Kidney (tissue), 14 donors: ENCODE results near the gene TGM3. TPM values are rescaled to one million over a fixed set of nuclear protein-coding genes. Genes with fewer than 3 reads are reported as not detected.
A peak's percentile ranks its signal among the peaks of the same experiment; 100 is the strongest.

Experiments
- DNase-seq, 5 donors: peaks; one replicate each; pipeline ENCODE4 v3.0.0-alpha.2; 2013 to 2020
- FAIRE-seq: peaks from 2 replicates; lab custom pipeline; 2012; peaks lifted over from hg19 to GRCh38; lab: Jason Lieb, UNC
- H3K27ac ChIP-seq, 2 donors: one replicate each; pipeline ENCODE4 v1.7.0; 2013; ENCODE audit warnings: low read depth in 2 of 2, low read length in 2 of 2, inconsistent platforms in 1 of 2
- H3K27me3 ChIP-seq: one replicate; pipeline ENCODE4 v1.7.1; 2013; ENCODE audit warnings: low read length, inconsistent platforms; ENCODE audit not compliant: control insufficient read depth, insufficient read depth
- H3K36me3 ChIP-seq, 3 donors: one replicate each; pipeline versions ENCODE4 v1.7.0 to v1.7.1; 2013; ENCODE audit warnings: low read length in 3 of 3, control low read depth in 1 of 3, inconsistent platforms in 1 of 3; ENCODE audit not compliant: insufficient read depth in 3 of 3, control insufficient read depth in 2 of 3
- H3K4me1 ChIP-seq, 3 donors: one replicate each; pipeline versions ENCODE4 v1.7.0 to v1.7.1; 2013; ENCODE audit warnings: low read length in 3 of 3, inconsistent platforms in 1 of 3, low read depth in 1 of 3; ENCODE audit not compliant: control insufficient read depth in 2 of 3, insufficient read depth in 2 of 3
- H3K4me3 ChIP-seq, 3 donors: one replicate each; pipeline versions ENCODE4 v1.7.0 to v1.8.1; 2013; ENCODE audit warnings: low read length in 3 of 3, control low read depth in 1 of 3, inconsistent platforms in 1 of 3
- H3K9ac ChIP-seq, 3 donors: one replicate each; pipeline versions ENCODE4 v1.7.0 to v1.7.1; 2013; ENCODE audit warnings: low read length in 3 of 3, control low read depth in 1 of 3, inconsistent platforms in 1 of 3
- H3K9me3 ChIP-seq, 3 donors: one replicate each; pipeline versions ENCODE4 v1.7.0 to v1.7.1; 2013; ENCODE audit warnings: low read length in 3 of 3, control low read depth in 1 of 3, inconsistent platforms in 1 of 3; ENCODE audit not compliant: control insufficient read depth in 2 of 3, insufficient read depth in 1 of 3
- intact Hi-C: fragments of 100-400 bp; cut with DNase I; formaldehyde crosslinking; loops from one replicate; pipeline ENCODE4 v1.11.1; 2022
- polyA plus RNA-seq: library from polyadenylated mRNA; stranded (reverse); fragments of 350-450 nt; fragmentation: Illumina TruSeq; extraction: RNeasy Lipid Tissue Mini Kit (QIAGEN cat#74804); gene quantifications from one replicate; pipeline ENCODE4 v1.2.3, GENCODE V29; 2014; ENCODE audit warnings: low read depth, low replicate concordance; ENCODE audit not compliant: insufficient read depth
- total RNA-seq: library from RNA; stranded (reverse); fragmentation: NEBNext Ultra II Directional; extraction: Animal tissue kit (Norgen Biotek cat#: 25700); gene quantifications from one replicate; pipeline ENCODE4 v1.2.1, GENCODE V29; 2021
- TF ChIP-seq, protein P1 (sequence below): IDR thresholded peaks from 3 replicates; pipeline ENCODE4 v1.5.1; 2012; ENCODE audit warnings: mild to moderate bottlenecking, moderate library complexity, borderline replicate concordance; ENCODE audit not compliant: insufficient read depth; ENCODE audit errors: extremely low read depth
- donor health status: control.
- donor health status: control.
- donor health status: control.
- donor health status: control.
- donor health status: control.
- donor health status: DM: yes; HTN: yes; CAD: no.
- donor health status: Normal renal cell carcinoma (clear cell type).

TGM3 gene
- total and polyA plus RNA-seq, 2 donors from 2014 or later = 0.13 TPM; not detected in 1

DNA sequence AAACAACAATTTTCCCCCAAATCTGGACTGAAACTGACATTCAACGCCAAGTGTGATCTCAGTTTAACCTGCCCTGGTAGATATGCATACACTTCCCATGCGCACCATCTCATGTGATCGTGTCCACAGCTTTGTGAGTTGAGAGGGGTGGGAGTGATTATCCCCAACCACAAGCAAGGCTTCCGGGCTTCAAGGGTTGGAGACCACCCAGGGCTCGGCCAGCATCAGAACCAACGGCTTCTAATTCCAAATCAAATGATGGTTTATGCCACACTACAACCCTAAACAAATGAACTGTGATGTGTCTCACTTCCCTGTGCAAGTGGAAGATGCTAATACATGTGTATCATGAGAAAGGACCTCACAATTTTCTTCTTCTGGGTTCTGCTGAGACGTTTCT, 515 bp upstream of the TGM3 start:
- Histone ChIP-seq H3K36me3 (no peaks in the 10 kb centered on the region), H3K9ac (no peak overlapping the region), H3K4me3 (no peak overlapping the region), H3K9me3 (no peaks in the 10 kb centered on the region), H3K27ac (no peak overlapping the region), H3K4me1 (peaks cover 0 to 3% (median 2%) of the 10 kb centered on the region in 3 donors), H3K27me3 (no peaks in the 10 kb centered on the region)
- DNase-seq (no peak), FAIRE-seq (no peak)
- intact Hi-C loops = no loop called here
- TF ChIP-seq, protein P1, sequence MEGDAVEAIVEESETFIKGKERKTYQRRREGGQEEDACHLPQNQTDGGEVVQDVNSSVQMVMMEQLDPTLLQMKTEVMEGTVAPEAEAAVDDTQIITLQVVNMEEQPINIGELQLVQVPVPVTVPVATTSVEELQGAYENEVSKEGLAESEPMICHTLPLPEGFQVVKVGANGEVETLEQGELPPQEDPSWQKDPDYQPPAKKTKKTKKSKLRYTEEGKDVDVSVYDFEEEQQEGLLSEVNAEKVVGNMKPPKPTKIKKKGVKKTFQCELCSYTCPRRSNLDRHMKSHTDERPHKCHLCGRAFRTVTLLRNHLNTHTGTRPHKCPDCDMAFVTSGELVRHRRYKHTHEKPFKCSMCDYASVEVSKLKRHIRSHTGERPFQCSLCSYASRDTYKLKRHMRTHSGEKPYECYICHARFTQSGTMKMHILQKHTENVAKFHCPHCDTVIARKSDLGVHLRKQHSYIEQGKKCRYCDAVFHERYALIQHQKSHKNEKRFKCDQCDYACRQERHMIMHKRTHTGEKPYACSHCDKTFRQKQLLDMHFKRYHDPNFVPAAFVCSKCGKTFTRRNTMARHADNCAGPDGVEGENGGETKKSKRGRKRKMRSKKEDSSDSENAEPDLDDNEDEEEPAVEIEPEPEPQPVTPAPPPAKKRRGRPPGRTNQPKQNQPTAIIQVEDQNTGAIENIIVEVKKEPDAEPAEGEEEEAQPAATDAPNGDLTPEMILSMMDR = no peak

DNA sequence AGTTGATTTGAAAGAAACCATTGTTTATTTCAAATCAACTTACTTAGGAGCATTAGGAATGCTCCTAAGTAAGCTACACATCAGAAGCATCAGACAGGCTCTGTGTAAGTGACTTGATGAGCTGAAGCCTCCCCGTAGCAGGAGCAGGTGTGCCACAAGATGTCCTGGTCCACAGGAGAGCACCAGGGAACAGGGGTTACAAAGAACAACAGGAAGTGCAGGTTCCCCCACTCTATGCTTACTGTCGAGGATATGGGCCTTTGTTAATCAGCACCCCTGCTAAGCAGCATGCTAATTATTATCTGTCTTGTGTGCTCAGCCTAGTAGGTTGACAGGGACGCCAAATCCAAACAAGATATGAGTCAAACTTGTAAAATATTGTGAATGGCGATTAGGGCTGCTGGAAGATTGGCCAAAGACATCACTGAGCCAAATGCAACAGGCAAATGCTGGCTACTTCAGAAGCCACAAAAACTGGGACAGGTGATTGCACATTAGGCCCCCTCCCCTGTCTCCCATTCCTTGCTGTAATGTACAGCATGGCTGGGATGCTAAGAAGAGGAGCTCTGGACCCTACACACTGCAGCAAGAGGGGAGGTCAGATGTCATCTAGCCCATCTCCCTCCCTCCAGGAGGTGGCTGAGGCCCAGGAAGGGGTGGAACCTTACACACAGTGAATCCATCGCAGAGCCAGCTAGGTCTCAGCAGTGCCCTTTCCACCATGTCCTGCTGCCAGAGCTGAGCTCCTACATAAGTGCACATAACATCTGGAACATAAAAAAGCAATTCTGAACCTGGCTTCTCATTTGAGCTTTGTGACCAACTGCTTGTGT, 939 bp downstream of the TGM3 start:
- no peak overlapping the region for H3K4me3 ChIP-seq
- no peaks in the 10 kb centered on the region for H3K9me3 ChIP-seq
- no peak overlapping the region for H3K27ac ChIP-seq
- no peaks in the 10 kb centered on the region for H3K36me3 ChIP-seq
- no peak for FAIRE-seq
- H3K9ac ChIP-seq = no peak overlapping the region
- peak in 1 of 5 donors; percentile 51 for DNase-seq
- H3K4me1 ChIP-seq = peaks cover 0 to 3% (median 2%) of the 10 kb centered on the region in 3 donors
- TF ChIP-seq, protein P1 = no peak
- intact Hi-C loops = no loop called here
- H3K27me3 ChIP-seq = no peaks in the 10 kb centered on the region

DNA sequence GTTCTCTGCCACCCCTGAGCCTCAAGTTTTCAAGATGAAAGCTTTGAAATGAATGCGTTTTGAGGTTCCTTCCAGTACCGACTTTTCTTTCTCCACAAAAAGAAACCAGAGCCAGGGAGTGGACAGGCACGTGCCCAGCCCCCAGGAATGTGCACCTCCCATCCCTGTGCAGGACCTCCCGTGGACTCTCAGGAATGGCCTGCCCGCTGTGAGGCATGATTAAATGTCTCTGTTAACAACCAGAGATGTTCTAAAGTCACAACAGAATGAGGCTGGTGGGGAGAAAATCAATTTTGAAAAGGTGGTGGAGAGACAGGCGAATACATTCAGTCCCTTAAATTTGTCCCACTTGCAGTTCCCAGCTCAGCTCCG, 1.5 kb downstream of the TGM3 start:
- no peaks in the 10 kb centered on the region for H3K27me3 ChIP-seq
- H3K27ac ChIP-seq = no peak overlapping the region
- H3K9me3 ChIP-seq = no peaks in the 10 kb centered on the region
- no peaks in the 10 kb centered on the region for H3K36me3 ChIP-seq
- no peak overlapping the region for H3K4me3 ChIP-seq
- no peak overlapping the region for H3K9ac ChIP-seq
- H3K4me1 ChIP-seq = peaks cover 0 to 3% (median 2%) of the 10 kb centered on the region in 3 donors
- no peak for FAIRE-seq
- intact Hi-C loops = no loop called here
- TF ChIP-seq, protein P1 = no peak
- peak in 3 of 5 donors; percentile 34 to 66 (median 56) for DNase-seq
